ENCODE data around the gene EGFR.

- no peak for TF ChIP-seq REST (IDR thresholded peaks at IDR 0.05)
- no peak for TF ChIP-seq CTCF (IDR thresholded peaks at IDR 0.05)
- no peak for TF ChIP-seq POLR2A (IDR thresholded peaks at IDR 0.05; ENCODE audit: low read length)
- TF ChIP-seq RFX5 (IDR thresholded peaks at IDR 0.05): no peak
- TF ChIP-seq BHLHE40 (IDR thresholded peaks at IDR 0.05; ENCODE audit: low read depth, low read length): no peak
- TF ChIP-seq NFE2L2 (conservative IDR thresholded peaks at IDR 0.05; ENCODE audit: low read length): no peak
- no peak for TF ChIP-seq ZSCAN20 (CRISPR knock-in tag; IDR thresholded peaks at IDR 0.05)
- no peak for TF ChIP-seq TP53 (CRISPR knock-in tag; IDR thresholded peaks at IDR 0.05)
- TF ChIP-seq CHD4 (IDR thresholded peaks at IDR 0.05; ENCODE audit: borderline replicate concordance): no peak
- no peak for TF ChIP-seq PBX3 (IDR thresholded peaks at IDR 0.05)
- TF ChIP-seq CEBPB (IDR thresholded peaks at IDR 0.05): no peak
- no peak for TF ChIP-seq MAX (IDR thresholded peaks at IDR 0.05)
Observed at GRCh38 chr7:54989453-54990225, 29.2 kb upstream of the EGFR start.

Data from A549 (cell line).